Stimulated activated memory B cell treated with anti-CD40 and anti-IgM and Interleukin-4, amounts not matched to agents 10 μg/mL and 1 μg/mL and 100 μg/mL, for 72 hours (primary cell): Measurements from ENCODE around the gene FAM193A.
"Not testable (repeated sequence)": the region's sequence is repeated elsewhere in the genome, so short reads cannot be mapped to it uniquely, and the experiment has no call there.

Experiments used
- ATAC-seq: fragments of 150-1000 bp; cut with Tn5 transposase; 2 replicates; pipeline ENCODE4 v1.10.0; 2021
- H3K27ac Mint-ChIP-seq: one replicate; pipeline ENCODE4 v1.8.0; 2022; ENCODE audit warnings: mild to moderate bottlenecking, mixed read lengths
- H3K27me3 Mint-ChIP-seq: one replicate; pipeline ENCODE4 v1.8.0; 2022; ENCODE audit warnings: mixed read lengths
- H3K36me3 Mint-ChIP-seq: one replicate; pipeline ENCODE4 v1.8.0; 2022; ENCODE audit warnings: mixed read lengths
- H3K4me1 Mint-ChIP-seq: one replicate; pipeline ENCODE4 v1.8.0; 2022; ENCODE audit warnings: mixed read lengths
- H3K4me3 Mint-ChIP-seq: one replicate; pipeline ENCODE4 v1.8.0; 2022; ENCODE audit warnings: mild to moderate bottlenecking, moderate library complexity, mixed read lengths
- H3K9me3 Mint-ChIP-seq: one replicate; pipeline ENCODE4 v1.8.0; 2022; ENCODE audit warnings: mixed read lengths

The FAM193A gene

GRCh38 chr4:2578106-2578505 is 41.7 kb downstream of the FAM193A start:
- H3K27ac Mint-ChIP-seq, result no peak overlapping the region
- ATAC-seq, result no peak
- H3K4me1 Mint-ChIP-seq, result peaks cover 49% of the 10 kb centered on the region
- peaks cover 3% of the 10 kb centered on the region for H3K9me3 Mint-ChIP-seq
- no peaks in the 10 kb centered on the region for H3K27me3 Mint-ChIP-seq
- H3K36me3 Mint-ChIP-seq, result peaks cover 27% of the 10 kb centered on the region
- H3K4me3 Mint-ChIP-seq, result no peak overlapping the region

DNA sequence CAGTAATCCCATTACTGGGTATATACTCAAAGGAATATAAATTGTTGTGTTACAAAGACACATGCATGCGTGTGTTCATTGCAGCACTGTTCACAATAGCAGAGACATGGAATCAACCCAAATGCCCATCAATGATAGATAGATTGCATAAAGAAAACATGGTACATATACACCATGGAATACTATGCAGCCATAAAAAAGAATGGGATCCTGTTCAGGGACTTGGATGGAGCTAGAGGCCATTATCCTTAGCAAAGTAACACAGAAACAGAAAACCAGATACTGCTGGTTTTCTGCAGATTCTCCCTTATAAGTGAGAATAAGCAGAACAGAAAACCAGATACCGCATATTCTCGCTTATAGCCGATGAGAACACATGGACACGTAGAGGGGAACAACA is 43.5 kb downstream of the FAM193A start:
- ATAC-seq, result no peak
- Mint-ChIP-seq H3K4me1 (peaks cover 42% of the 10 kb centered on the region), H3K36me3 (peaks cover 24% of the 10 kb centered on the region), H3K27ac (no peak overlapping the region), H3K9me3 (peaks cover 3% of the 10 kb centered on the region), H3K4me3 (no peak overlapping the region), H3K27me3 (no peaks in the 10 kb centered on the region)

- H3K27ac Mint-ChIP-seq, result peak overlapping the region; percentile 57
- no peak overlapping the region for H3K4me3 Mint-ChIP-seq
- ATAC-seq, result no peak
- no peaks in the 10 kb centered on the region for H3K27me3 Mint-ChIP-seq
- H3K9me3 Mint-ChIP-seq, result no peaks in the 10 kb centered on the region
- H3K4me1 Mint-ChIP-seq, result peaks cover 48% of the 10 kb centered on the region
- H3K36me3 Mint-ChIP-seq, result peaks cover 15% of the 10 kb centered on the region
Observed at GRCh38 chr4:2583092-2583491, 46.6 kb downstream of the FAM193A start.

GRCh38 chr4:2583517-2583916 is 47.1 kb downstream of the FAM193A start:
- Mint-ChIP-seq H3K27ac (peak overlapping the region; percentile 57), H3K36me3 (peaks cover 14% of the 10 kb centered on the region), H3K9me3 (no peaks in the 10 kb centered on the region), H3K4me3 (no peak overlapping the region), H3K27me3 (no peaks in the 10 kb centered on the region), H3K4me1 (peaks cover 52% of the 10 kb centered on the region)
- no peak for ATAC-seq

DNA sequence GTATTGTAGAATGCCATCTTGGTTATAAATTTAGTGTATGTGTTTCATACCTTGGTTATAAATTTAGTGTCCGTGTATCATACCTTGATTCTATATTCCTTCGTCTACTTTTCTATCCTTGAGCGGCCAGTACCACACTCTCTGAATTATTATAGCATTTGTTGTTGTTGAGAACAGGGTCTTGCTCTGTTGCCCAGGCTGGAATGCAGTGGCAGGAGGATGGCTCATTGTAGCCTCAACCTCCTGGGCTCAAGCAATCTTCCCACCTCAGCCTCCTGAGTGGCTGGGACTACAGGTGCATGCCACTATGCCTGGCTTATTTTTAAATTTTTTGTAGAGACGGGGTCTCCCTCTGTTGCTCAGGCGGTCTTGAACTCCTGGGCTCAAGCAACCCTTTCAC is 50.1 kb downstream of the FAM193A start:
- H3K4me3 Mint-ChIP-seq, result no peak overlapping the region
- H3K36me3 Mint-ChIP-seq, result peaks cover 4% of the 10 kb centered on the region
- peaks cover 61% of the 10 kb centered on the region for H3K4me1 Mint-ChIP-seq
- ATAC-seq, result no peak
- no peak overlapping the region for H3K27ac Mint-ChIP-seq
- no peaks in the 10 kb centered on the region for H3K9me3 Mint-ChIP-seq
- no peaks in the 10 kb centered on the region for H3K27me3 Mint-ChIP-seq

- Mint-ChIP-seq H3K27me3 (no peaks in the 10 kb centered on the region), H3K36me3 (peaks cover 4% of the 10 kb centered on the region), H3K4me3 (no peak overlapping the region), H3K9me3 (no peaks in the 10 kb centered on the region), H3K4me1 (peaks cover 56% of the 10 kb centered on the region), H3K27ac (no peak overlapping the region)
- ATAC-seq, result no peak
Observed at GRCh38 chr4:2587213-2587823, 50.9 kb downstream of the FAM193A start.

GRCh38 chr4:2588259-2588658 is 51.8 kb downstream of the FAM193A start:
- no peak for ATAC-seq
- peaks cover 56% of the 10 kb centered on the region for H3K4me1 Mint-ChIP-seq
- H3K27ac Mint-ChIP-seq, result peak overlapping the region; percentile 7
- no peak overlapping the region for H3K4me3 Mint-ChIP-seq
- no peaks in the 10 kb centered on the region for H3K27me3 Mint-ChIP-seq
- no peaks in the 10 kb centered on the region for H3K36me3 Mint-ChIP-seq
- H3K9me3 Mint-ChIP-seq, result no peaks in the 10 kb centered on the region

DNA sequence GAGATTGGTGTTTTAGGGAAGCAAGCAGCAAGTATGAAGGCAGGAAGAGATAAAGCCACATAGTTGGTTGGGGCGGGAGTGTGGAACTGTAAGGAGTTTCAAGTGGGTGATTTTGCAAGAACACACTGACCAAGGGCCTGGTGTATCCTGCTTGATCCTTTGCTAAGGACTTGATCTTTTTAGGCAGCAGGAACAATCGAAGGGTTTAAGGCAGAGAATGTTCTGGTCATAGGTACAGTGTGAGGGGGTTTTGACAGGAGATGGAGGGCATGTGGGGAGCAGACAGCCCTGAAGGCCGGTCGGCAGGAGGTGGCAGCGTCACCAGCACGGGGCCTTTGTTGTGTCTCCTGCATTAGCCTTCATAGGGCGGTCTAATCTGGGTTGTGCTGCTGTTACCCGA is 54.7 kb downstream of the FAM193A start:
- no peaks in the 10 kb centered on the region for H3K27me3 Mint-ChIP-seq
- no peaks in the 10 kb centered on the region for H3K36me3 Mint-ChIP-seq
- no peaks in the 10 kb centered on the region for H3K9me3 Mint-ChIP-seq
- H3K4me1 Mint-ChIP-seq, result peaks cover 70% of the 10 kb centered on the region
- no peak for ATAC-seq
- no peak overlapping the region for H3K4me3 Mint-ChIP-seq
- H3K27ac Mint-ChIP-seq, result peak overlapping the region; percentile 61

DNA sequence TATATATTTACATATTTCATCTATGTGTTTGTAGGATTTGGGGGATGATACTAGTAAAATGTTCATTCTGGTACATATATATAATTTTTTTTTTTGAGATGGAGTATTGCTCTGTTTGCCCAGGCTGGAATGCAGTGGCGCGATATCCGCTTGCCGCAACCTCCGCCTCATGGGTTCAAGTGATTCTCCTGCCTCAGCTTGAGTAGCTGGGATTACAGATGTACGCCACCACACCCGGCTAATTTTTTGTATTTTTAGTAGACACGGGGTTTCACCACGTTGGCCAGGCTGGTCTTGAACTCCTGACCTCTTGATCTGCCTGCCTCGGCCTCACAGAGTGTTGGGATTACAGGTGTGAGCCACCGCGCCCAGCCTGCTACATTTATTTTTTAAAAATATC is 55.6 kb downstream of the FAM193A start:
- peaks cover 70% of the 10 kb centered on the region for H3K4me1 Mint-ChIP-seq
- H3K27me3 Mint-ChIP-seq, ATAC-seq, H3K4me3 Mint-ChIP-seq, H3K36me3 Mint-ChIP-seq, H3K9me3 Mint-ChIP-seq: not testable (repeated sequence)
- peak overlapping the region; percentile 36 for H3K27ac Mint-ChIP-seq

GRCh38 chr4:2592572-2592971 is 56.1 kb downstream of the FAM193A start:
- no peaks in the 10 kb centered on the region for H3K27me3 Mint-ChIP-seq

DNA sequence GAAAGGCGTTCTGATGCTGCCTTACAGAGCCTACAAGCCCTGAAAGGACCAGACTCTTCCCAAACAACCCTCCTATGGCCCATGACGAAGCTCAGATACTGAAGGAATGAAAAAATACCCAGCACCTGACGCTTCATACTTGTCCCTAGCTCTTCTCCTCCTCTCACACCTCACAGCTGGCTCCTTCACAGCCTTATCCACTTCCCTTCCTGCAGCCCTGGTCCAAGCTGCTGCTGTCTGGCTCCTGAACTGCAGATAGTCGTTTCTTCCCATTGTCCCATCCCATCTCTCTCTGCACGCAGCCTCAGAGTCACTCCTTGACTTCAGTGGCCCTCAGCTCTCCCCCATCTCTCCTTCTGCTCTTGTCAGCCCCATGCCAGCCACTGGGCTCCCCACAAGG is 56.6 kb downstream of the FAM193A start:
- peak overlapping the region; percentile 36 for H3K27ac Mint-ChIP-seq
- no peaks in the 10 kb centered on the region for H3K27me3 Mint-ChIP-seq
- peaks cover 17% of the 10 kb centered on the region for H3K36me3 Mint-ChIP-seq
- no peaks in the 10 kb centered on the region for H3K9me3 Mint-ChIP-seq
- H3K4me3 Mint-ChIP-seq, result no peak overlapping the region
- ATAC-seq, result no peak
- H3K4me1 Mint-ChIP-seq, result peaks cover 70% of the 10 kb centered on the region

More at GRCh38 chr4:2592572-2592971, 56.1 kb downstream of the FAM193A start:
- H3K4me1 Mint-ChIP-seq, result peaks cover 70% of the 10 kb centered on the region
- peak overlapping the region; percentile 36 for H3K27ac Mint-ChIP-seq
- peaks cover 13% of the 10 kb centered on the region for H3K36me3 Mint-ChIP-seq
- ATAC-seq, result no peak
- no peak overlapping the region for H3K4me3 Mint-ChIP-seq
- H3K9me3 Mint-ChIP-seq, result no peaks in the 10 kb centered on the region

DNA sequence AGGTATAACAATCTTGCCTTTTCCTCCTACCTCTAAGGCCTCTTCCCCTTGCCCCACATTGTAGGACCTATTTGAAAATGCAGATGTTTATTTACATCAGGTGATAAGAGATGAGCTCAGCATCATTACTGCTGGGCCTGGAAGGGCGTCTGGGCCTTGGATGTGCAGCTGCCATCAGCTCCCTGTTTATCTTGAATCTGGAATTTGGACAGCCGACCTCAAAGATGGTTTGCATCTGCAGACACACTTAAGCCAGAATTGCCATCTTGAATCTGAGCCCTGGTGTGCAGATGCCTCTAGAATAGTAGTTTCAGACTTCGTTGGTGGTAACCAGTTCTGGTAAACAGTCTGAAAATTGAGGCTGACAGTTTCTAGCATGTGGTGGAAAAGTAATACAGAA is 59.0 kb downstream of the FAM193A start:
- no peak for ATAC-seq
- Mint-ChIP-seq H3K4me1 (peaks cover 86% of the 10 kb centered on the region), H3K36me3 (peaks cover 21% of the 10 kb centered on the region), H3K27me3 (no peaks in the 10 kb centered on the region), H3K4me3 (no peak overlapping the region), H3K27ac (peak overlapping the region; percentile 52), H3K9me3 (no peaks in the 10 kb centered on the region)

- no peak for ATAC-seq
- Mint-ChIP-seq H3K9me3 (no peaks in the 10 kb centered on the region), H3K27ac (peak overlapping the region; percentile 65), H3K4me3 (no peak overlapping the region), H3K36me3 (peaks cover 25% of the 10 kb centered on the region), H3K4me1 (peaks cover 86% of the 10 kb centered on the region), H3K27me3 (no peaks in the 10 kb centered on the region)
Observed at GRCh38 chr4:2595952-2596552, 59.6 kb downstream of the FAM193A start.

DNA sequence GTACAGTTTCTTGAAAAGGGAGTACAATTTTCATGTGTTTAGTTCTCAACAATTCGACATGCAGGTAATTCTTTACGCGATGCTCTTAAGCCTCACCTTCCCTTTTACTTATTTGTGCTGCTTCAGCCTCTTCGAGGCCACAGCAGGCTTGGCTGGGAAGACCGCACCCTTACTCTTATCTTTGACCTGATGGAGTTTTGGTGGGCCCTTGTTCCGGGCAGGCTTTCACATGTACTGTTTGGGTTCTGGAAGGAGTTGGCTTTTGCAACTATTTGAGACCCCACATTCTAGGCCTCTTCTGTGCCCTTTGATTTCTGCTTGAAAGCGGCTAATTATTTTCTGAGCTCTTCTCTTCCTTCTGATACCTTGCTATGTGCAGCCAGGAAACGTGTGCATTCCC is 60.2 kb downstream of the FAM193A start:
- Mint-ChIP-seq H3K9me3 (no peaks in the 10 kb centered on the region), H3K27ac (peak overlapping the region; percentile 65), H3K4me1 (peaks cover 81% of the 10 kb centered on the region), H3K4me3 (no peak overlapping the region), H3K36me3 (peaks cover 25% of the 10 kb centered on the region), H3K27me3 (no peaks in the 10 kb centered on the region)
- no peak for ATAC-seq

DNA sequence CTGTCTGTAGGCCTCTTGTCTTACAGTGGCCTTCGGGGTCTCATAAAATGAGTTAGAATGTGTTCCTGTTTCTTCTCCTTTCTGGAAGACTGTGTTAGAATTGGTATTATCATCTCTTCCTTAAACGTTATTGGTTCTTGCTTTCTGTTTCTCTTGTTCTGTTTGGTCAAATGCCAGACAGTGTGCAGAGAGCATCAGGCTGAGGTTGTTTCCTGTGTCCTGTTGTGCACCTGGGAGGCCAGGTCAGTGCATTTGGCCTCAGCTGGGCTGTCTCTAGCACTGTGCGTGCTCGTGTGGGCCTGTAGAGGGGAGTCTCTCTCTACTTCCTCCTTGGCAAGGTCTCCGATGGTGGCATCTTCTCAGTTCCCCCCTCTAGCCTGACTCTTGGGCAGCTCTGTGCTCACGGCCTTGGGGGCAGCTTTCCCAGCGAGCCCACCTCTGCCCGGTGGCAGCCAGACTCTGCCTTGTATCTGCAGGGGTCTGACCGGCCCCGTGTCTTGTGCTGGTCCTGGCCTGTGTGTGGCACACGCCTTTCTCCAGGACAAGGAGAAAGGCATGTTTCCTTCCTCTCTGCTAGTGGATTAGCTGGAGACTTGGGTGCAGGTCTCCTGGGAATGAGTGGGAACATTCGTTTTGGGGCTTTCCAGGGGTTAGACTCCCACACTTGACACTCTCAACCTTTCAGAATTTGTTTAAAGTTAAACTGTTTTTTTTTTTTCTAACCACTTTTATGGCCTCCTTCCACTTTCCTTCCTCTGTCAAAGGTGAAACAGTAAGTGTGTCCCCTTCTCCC is 62.3 kb downstream of the FAM193A start:
- ATAC-seq, result peak; percentile 97
- Mint-ChIP-seq H3K9me3 (no peaks in the 10 kb centered on the region), H3K27me3 (no peaks in the 10 kb centered on the region), H3K36me3 (peaks cover 25% of the 10 kb centered on the region), H3K4me3 (peak overlapping the region; percentile 71), H3K27ac (peak overlapping the region; percentile 65), H3K4me1 (peaks cover 65% of the 10 kb centered on the region)

DNA sequence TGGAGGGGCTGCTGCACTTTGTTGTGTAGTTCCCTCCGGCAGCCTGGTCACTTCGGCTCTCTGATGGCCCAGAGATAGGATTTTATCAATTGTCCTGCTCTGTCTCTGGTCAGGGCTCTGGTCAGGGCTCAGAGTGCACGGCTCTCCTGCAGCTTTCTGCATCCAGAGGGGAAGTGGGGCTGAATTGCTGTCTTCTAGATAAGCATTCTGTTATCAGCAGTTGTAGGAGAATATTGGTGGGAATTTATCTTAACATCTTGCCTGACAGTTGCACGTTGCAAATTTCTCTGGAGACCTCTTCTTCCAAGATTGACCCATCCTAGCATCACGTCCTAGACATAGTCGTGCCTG is 62.8 kb downstream of the FAM193A start:
- Mint-ChIP-seq H3K27me3 (no peaks in the 10 kb centered on the region), H3K27ac (peak overlapping the region; percentile 65), H3K36me3 (peaks cover 28% of the 10 kb centered on the region), H3K4me1 (peaks cover 63% of the 10 kb centered on the region), H3K4me3 (peak overlapping the region; percentile 71), H3K9me3 (no peaks in the 10 kb centered on the region)
- ATAC-seq, result no peak
